ENCODE results near the gene PPP2R5D.

PPP2R5D gene

DNA sequence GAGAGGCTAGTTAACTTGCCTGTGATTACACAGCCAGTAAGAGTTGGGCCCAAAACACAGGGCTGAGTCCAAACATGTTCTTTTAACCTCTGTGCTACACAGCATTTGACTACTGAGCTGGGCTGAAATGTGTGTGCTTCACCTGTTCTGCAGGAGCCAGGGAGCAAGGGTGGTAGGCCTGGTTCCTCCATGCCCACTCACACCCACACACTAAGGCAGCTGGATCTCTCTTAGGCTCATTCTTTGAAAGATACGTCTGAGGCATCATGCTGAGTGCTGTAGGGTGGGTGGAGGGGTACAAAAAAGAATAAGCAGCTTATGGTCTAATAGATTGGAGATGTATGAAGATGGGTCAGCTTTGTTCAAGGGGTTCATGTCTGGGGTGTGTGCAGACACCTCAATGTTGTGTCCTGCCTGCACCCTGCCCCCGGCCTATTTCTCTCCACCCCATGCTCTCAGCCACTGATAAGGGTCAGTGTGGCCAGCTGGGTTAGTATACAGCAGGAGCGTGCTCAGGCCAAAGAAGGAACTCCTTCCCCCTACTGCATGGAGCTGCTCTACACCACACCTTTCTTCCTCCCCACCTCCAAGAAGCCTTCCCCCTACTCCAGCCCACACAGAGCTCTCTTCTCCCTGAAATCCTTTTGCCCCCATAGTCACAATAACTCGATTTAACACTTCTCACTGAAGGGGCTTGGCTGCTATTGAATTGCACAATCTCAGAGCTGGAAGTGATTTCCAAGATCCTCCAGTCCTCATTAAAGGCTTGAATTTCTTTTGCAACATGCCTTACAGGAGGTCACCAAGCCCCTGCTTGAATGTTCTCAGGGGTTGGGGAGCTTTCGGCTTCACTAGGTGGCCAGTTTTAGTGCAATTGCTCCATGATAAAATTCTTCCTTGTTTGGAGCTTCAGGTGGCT is 3.4 kb downstream of the PPP2R5D start:
- no peak for TF ChIP-seq SIN3A (IDR thresholded peaks at IDR 0.05; ENCODE audit: borderline replicate concordance, insufficient read depth, low read length)
- no peak for TF ChIP-seq TAF1 (IDR thresholded peaks at IDR 0.05; ENCODE audit: borderline replicate concordance, insufficient read depth, low read length)
- TF ChIP-seq, protein P1, sequence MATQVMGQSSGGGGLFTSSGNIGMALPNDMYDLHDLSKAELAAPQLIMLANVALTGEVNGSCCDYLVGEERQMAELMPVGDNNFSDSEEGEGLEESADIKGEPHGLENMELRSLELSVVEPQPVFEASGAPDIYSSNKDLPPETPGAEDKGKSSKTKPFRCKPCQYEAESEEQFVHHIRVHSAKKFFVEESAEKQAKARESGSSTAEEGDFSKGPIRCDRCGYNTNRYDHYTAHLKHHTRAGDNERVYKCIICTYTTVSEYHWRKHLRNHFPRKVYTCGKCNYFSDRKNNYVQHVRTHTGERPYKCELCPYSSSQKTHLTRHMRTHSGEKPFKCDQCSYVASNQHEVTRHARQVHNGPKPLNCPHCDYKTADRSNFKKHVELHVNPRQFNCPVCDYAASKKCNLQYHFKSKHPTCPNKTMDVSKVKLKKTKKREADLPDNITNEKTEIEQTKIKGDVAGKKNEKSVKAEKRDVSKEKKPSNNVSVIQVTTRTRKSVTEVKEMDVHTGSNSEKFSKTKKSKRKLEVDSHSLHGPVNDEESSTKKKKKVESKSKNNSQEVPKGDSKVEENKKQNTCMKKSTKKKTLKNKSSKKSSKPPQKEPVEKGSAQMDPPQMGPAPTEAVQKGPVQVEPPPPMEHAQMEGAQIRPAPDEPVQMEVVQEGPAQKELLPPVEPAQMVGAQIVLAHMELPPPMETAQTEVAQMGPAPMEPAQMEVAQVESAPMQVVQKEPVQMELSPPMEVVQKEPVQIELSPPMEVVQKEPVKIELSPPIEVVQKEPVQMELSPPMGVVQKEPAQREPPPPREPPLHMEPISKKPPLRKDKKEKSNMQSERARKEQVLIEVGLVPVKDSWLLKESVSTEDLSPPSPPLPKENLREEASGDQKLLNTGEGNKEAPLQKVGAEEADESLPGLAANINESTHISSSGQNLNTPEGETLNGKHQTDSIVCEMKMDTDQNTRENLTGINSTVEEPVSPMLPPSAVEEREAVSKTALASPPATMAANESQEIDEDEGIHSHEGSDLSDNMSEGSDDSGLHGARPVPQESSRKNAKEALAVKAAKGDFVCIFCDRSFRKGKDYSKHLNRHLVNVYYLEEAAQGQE (IDR thresholded peaks at IDR 0.05; ENCODE audit: insufficient read depth in 1 of 2, low read depth in 2 of 2, low read length in 2 of 2): no peak
- TF ChIP-seq FOXP2 (optimal IDR thresholded peaks at IDR 0.05; ENCODE audit: borderline replicate concordance, extremely low read depth, extremely low read length, insufficient read depth): no peak
- TF ChIP-seq POLR2AphosphoS5 (IDR thresholded peaks at IDR 0.05; ENCODE audit: low read depth, low read length): no peak

DNA sequence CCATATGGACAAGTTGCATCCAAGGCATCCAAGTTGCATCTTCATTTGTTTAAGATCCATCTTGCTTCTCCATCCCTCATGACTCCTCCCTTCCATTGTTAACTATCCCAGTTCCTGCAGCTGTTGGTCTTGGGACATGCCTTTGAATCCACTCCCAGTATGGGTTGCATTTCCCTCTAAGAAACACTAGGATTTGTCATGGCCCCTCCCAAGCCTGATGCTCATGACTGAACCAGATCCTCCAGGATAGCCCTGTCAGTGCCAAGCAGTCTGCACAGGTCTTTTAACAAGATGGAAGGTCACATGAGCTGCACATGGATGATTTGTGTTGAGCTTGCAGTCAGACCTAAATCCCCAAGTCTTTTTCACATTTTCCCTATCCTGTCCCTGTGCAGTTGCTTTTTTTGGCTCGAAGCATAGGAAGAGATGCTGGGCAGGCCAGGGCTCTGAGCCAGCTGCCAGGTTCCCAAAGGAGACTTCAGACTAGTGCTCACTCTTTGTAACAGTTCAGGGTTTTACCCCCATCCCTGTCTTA is 4.2 kb downstream of the PPP2R5D start:
- TF ChIP-seq, protein P1 (IDR thresholded peaks at IDR 0.05; ENCODE audit: insufficient read depth in 1 of 2, low read depth in 2 of 2, low read length in 2 of 2): no peak
- no peak for TF ChIP-seq FOXP2 (optimal IDR thresholded peaks at IDR 0.05; ENCODE audit: borderline replicate concordance, extremely low read depth, extremely low read length, insufficient read depth)
- TF ChIP-seq SIN3A (IDR thresholded peaks at IDR 0.05; ENCODE audit: borderline replicate concordance, insufficient read depth, low read length): no peak
- no peak for TF ChIP-seq POLR2AphosphoS5 (IDR thresholded peaks at IDR 0.05; ENCODE audit: low read depth, low read length)
- TF ChIP-seq TAF1 (IDR thresholded peaks at IDR 0.05; ENCODE audit: borderline replicate concordance, insufficient read depth, low read length): no peak

DNA sequence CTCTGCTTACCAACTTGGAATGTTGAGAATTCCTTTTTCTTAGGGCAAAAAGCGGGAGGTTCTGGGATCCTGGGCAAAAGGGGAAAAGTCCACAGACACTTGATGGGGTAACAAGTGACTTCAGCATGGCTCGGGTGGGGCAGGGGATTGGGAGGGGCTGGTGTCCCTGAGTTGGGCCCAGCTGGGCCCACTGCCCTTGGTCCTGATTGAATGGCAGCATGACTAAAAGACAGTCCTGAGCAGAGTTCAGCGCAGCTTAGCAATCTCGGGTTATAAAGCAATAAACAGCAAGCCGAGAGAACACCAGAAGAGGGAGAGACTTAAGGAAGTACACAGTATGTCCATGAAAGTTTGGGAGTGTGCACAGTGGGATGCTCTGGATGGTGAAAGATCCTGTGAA is 5.6 kb downstream of the PPP2R5D start:
- TF ChIP-seq FOXP2 (optimal IDR thresholded peaks at IDR 0.05; ENCODE audit: borderline replicate concordance, extremely low read depth, extremely low read length, insufficient read depth) (no peak), SIN3A (IDR thresholded peaks at IDR 0.05; ENCODE audit: borderline replicate concordance, insufficient read depth, low read length) (no peak), TAF1 (IDR thresholded peaks at IDR 0.05; ENCODE audit: borderline replicate concordance, insufficient read depth, low read length) (no peak), POLR2AphosphoS5 (IDR thresholded peaks at IDR 0.05; ENCODE audit: low read depth, low read length) (no peak)
- TF ChIP-seq, protein P1 (IDR thresholded peaks at IDR 0.05; ENCODE audit: insufficient read depth in 1 of 2, low read depth in 2 of 2, low read length in 2 of 2): no peak

DNA sequence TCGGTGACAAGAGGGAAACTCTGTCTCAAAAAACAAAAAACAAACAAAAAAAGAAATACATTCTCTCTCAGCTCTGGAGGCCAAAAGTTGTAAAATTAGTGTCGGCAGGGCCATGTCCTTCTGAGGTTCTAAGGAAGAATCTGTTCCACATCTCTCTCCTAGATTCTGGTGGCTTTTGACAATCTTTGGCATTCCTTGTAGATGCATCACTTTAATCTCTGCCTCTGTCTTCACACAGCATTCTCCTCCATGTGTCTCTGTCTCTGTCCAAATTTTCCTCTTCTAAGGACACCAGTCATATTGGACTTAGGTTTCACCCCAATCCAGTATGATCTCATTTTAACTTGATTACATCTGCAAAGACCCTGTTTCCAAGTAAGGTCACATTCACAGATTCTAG is 9.1 kb downstream of the PPP2R5D start:
- TF ChIP-seq, protein P1 (IDR thresholded peaks at IDR 0.05; ENCODE audit: insufficient read depth in 1 of 2, low read depth in 2 of 2, low read length in 2 of 2): no peak

Data from PFSK-1 (cell line).